Measurements from ENCODE around the gene POLR2J3.
"Not testable (repeated sequence)": the region's sequence is repeated elsewhere in the genome, so short reads cannot be mapped to it uniquely, and the experiment has no call there.

GRCh38 chr7:102616507-102617125 lies 44.2 kb upstream of the POLR2J3 start, which contains the start of gene RASA4:
- not testable (repeated sequence) for TF ChIP-seq CTCF, POLR2AphosphoS5, POLR2A (IDR thresholded peaks at IDR 0.05)

All from stomach (tissue), 4 donors.